NCI-H345 (cell line): ENCODE measurements around the gene SNRNP70.

ENCODE experiments used
- DNase-seq: peaks from one replicate; lab custom pipeline; 2025; lab: John Stamatoyannopoulos, UW

The SNRNP70 gene

DNA sequence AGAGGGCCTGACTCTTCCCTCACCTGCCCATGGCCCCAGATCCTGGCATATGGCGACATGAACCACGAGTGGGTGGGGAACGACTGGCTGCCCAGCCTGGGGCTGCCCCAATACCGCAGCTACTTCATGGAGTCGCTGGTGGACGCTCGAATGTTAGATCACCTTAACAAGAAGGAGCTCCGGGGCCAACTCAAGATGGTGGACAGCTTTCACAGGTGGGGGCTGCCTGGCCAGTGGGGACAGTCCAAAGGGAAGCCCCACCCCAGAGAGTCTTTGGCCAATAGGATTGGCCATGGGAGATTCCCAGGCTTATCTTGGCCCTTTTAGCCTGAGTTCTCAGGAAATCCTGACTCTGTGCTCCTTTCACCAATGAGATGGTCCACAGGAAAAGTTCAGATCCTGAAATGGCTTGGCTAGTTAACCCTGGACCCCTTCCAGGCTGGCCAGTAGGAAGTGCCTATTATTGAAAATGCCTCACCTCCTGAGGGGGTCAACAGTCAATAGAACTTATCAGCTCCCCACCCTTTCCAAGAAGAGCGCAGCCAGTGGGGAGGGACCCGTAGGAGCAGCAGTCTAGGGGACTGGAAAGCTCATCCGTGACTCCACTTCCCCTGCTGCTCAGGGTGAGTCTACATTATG is 62.9 kb downstream of the SNRNP70 start:
- DNase-seq = no peak

DNA sequence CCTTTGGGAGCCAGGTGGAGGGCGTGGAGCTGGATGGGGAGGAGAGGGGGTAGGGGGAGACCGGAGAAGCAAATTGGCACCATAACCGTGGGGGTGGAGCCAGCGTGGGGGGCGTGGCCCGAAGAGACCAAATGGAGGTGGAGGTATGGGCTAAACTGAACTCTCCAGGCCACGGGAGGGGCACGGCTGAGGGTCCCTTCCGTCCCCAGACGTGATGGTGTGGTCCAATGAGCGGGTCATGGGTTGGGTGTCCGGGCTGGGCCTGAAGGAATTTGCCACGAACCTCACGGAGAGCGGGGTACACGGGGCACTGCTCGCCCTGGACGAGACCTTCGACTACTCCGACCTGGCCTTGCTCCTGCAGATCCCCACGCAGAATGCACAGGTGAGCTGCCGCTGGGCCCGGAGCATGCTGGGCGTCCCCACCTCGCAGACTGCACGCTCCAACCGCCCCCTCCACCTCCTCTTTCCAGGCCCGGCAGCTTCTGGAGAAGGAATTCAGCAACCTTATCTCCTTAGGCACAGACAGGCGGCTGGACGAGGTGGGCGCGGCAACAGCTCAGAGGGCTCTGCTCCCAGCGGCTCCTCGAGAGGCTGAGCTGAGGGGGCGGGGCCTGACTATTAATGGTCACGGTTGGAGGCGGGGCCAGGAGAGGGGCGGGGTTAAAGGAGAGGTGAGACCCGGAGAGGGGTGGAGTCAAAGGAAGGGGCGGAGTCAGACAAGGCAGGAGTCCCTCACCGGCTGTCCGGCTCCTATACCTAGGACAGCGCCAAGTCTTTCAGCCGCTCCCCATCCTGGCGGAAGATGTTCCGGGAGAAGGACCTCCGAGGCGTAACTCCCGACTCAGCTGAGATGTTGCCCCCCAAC is 63.8 kb downstream of the SNRNP70 start:
- DNase-seq = peak; percentile 87

DNA sequence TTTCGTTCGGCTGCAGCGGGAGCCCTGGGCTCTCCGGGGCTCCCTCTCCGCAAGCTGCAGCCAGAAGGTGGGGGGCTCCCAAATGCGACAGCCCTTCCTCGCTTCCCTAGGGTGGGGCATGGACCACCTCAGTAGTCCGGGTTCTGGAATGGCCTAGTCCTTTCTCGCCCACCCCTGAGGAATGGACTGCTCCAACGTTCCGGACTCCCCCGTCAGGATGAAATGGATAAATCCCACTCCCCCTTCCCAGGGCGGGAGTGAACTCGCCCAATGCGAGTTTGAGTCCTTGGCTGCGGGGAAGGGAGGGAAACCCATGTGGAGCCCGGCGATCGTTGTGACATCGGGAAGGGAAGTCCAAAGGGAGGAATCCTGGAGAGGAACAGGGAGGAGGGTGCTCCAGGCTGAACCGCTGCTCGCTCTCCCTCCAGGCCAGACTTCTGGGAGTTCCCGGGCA is 64.4 kb downstream of the SNRNP70 start:
- peak; percentile 62 for DNase-seq

DNA sequence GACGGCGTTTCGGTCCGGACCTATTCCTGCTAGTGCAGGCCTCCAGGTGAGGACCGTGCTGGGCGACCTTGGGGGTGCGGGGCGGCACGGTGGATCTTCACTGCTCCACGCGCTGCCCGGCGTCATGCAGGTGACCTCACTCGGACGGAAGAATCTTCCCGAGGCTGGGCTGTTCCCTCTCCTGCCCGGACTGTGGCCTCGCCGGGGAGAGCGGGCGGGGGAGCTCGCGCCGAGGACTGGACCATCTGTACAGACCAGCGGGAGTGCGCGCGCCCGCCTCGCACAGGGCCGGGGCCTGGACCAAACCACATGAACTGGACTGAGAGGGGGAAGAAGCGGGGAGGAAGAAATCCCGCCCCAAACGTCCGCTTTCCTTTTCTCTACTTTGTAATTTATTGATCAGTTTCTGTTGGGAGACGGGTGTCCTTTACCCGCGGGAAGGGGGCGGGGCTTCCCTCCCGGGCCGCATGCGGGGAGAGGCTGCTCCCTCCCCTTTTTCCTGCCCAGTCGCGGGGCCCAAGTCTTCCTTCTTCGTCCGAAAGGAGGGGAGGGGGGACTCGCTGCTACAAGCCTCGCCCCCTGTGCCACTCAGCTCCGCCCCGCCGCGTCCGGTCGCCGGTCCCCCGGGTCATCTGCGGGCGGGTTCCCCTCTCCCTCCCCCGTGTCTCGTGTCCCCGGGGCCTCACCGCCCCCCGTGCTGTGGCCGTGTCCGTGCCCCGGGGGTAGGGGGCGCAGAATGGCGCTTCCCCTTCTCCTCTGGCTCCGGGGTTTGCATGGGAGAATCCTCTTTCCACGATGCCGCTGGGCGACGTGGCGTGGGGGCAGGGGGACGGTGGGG is 65.1 kb downstream of the SNRNP70 start:
- DNase-seq = peak; percentile 78

DNA sequence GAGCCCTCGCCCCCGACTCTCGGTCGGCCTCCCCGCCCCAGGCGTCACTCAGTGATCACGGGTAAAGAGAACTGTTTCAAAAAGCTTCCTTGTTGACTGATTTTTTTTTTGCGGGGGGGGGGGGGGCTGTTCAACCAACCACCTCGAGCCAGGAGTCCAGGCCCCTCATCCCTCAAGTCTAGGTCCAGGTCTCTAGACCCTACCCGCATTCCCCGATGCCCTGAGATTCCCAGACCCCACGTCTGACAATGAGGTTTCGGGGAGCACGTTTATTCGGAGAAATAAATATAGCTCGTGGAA is 65.6 kb downstream of the SNRNP70 start:
- DNase-seq = no peak

DNA sequence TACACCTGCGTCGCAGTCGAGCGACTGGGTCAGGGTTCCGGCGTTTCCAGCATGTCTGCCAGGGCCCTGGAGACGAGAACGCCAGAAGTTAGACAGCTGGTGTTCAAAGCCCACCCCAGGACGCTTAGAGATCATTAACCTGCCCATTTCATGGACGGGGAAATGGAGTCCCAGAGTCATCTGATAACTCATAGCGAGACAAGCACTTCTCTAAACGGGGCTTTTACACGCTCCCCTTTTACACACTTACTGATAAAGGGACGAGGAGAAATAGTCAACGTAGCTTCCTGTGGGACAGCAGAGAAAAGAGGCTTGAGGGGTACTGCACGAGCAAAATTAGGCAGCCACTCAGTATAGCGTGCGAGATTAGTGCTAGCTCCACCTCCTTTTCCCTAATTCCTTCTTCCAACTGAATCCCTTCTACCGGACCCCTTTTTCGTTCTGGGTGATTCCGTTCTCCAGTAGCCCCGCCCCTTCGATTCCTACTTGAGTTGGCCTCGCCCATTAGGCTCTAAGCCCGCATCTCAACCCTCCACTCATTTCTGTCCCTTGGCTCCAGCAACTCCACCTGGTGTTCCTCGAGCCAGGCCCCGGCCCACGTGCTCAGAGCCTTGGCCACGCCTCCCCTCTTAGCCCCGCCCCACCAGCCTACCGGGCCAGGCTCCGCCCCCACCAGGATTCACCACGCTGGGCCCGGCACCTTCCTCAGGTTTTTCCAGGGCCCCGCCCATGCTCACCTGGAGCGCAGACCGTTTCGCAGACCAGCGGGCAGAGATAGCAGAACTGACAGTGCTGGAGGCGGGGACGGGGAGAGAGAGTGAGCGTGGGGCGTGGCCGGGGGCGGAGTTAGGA is 66.2 kb downstream of the SNRNP70 start:
- peak; percentile 88 for DNase-seq

DNA sequence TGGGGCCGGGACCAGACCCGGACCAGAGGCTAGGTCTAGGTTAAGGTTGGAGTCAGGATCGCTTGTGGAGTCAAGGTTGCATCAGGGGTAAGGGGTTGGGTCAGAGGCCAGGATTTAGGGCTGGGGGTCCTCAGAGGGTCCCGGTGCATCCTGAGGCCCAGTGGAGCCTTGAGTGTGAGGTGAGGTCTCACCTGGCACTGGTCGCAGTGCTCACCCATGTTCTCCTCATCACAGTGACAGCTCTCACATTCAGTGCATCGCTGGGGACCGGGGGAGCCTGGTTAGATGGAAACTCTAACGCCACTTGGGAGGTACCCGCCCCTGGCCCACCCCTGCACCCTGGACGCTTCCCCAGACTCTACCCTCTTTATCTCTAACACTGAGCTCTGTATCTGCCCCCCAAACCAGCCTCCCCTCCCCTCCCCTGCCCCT is 66.9 kb downstream of the SNRNP70 start:
- no peak for DNase-seq

DNA sequence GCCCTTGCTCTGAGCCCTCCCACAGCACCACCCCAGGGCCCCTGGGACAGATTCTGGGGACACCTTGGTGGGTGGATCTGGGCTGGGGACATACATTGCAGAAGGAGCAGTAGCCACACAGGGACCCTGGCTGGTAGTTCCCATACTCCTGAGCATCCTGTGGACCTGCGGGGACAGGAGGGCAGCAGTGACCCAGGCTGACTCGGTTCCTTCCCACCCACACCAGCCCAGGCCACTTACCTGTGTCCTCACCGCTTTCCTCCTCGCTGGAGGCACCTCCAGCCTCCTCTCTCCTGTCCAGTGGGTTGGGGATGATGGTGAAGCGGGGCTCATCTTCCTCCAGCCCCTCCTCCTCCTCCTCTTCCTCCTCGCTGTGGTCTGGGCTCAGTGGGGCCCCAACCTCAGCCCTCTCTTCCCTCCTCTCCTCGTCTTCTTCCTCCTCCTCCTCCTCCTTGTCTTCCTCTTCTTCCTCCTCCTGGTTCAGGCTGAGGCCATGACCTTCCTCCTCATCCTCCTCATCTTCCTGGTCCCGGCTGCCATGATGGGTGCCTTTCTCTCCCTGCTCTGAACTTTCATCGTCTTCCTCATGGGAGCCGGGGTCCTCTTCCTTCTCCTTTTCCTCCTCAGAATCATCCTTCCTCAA is 68.0 kb downstream of the SNRNP70 start:
- no peak for DNase-seq

DNA sequence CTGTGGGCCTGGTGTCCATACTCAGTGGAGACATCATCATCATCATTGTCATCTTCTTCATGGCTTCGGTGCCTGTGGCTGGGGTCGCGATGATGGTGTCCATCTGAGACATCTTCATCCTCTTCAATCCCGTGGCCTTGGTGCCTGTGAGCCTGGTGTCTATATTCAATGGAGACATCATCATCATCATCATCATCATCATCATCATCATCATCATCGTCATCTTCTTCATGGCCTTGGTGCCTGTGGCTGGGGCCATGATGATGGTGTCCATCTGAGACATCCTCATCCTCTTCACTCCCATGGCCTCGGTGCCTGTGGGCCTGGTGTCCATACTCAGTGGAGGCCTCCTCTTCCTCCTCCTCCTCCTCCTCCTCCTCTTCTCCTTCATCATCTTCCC is 69.0 kb downstream of the SNRNP70 start:
- DNase-seq = no peak

DNA sequence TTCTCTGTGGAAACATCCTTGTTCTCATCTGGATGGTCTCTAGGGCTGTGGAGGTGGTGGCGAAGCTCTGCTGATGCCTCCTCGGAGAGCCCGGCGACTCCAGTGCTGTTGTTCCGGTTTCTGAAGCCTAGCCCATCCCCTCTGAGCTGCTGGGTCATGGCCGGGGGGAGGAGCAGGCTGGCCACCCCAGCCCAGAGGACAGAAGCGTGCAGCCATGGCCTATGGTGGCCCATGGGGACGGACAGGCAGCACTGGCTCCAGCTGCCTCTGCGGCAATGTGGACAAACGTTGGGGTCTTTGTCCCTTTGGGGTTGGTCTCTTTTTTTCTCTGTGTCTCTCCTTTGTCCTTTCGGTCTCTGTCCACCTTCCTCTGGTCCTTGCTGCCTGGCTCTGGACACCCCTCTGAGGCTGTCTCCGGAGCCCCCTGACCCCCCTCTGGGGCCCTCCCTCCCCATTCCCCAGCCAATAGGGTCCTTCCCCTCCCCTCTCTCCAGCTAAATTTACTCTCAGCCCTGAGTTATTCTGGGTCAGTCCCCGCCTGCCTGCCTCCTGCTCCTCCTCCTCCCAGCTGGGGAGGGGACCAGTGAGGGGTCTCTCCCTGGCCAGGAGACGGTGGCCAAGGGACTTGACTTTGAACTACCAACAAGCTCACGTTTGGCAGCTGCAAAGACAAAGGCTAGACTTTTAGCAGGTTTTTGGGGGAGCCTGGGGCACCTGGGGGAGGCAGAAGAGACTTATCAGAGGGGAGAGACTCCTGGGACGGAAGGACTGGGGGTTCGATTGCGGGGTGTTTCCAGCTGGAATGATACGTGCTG is 70.0 kb downstream of the SNRNP70 start, which contains the start of gene HRC:
HRC (minus strand) TSS at position 392 of the 815 bp plus-strand sequence; CDS start at position 233, 159 bp downstream.
- no peak for DNase-seq

DNA sequence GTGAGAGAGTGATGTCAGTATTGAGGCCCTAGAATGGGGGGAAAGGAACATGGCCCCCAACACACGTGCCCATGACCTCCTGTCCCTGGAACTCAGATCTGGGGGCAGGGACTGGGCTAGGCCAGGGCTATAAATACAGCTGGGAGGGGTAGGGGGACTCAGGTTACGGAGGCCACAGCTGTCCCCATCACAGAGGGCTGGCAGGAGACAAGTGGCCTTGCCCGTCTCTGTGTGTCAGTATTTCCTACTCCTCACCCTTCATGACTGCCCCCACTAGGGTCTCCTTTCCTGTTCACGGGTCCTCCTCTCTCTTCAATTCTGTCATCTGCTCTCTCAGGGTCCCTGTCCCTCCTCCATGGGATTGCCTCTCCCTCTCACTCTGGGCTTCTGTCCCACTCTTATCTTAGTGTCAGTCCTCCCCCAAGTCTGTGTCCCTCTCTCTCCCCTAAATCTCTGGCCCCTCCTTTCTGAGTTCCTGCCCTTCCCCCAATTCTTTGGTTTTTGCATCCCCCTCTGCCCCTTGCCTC is 70.6 kb downstream of the SNRNP70 start:
- no peak for DNase-seq

DNA sequence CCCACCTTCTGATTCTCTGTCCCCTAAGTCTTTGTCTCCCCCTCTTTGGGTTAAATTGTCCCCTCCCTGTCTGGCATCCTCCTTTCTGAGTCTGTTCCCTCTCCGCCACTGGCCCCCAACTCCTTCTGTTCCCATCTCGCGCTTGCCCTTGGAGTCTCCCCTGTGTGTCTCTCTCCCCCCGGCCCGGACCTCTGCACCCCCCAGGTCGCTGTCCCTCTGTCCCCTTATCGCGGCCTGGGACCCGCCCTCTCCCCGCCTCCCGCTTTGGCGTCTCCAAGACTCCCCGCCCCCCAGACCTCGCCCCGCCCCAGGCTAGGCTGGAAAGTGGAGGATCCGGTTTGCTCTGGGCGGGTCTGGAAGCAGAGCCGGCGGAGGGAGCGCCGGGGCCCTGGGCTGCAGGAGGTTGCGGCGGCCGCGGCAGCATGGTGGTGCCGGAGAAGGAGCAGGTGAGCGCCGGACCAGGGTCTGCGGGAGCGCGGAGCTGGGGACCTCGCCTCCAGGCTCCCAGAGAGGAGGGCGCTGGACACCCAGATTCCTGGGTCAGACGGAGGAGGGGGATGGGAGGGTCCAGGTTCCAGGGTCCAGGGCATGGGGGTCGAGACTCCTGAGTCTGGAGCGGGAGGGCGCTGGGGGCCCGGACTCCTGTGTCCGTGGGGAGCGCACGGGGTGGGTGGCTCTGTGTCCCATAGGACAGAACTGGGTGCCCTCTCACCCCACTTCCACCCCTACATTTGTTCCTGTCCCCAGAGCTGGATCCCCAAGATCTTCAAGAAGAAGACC is 72.4 kb downstream of the SNRNP70 start, which contains the start of gene TRPM4:
TRPM4 (plus strand) TSS at position 348 of the 780 bp plus-strand sequence; CDS start at position 423, 75 bp downstream.
- DNase-seq = peak; percentile 80
